ENCODE data around the gene ZNF774. TPM values are rescaled to one million over a fixed set of nuclear protein-coding genes. Genes with fewer than 3 reads are reported as not detected.

The ZNF774 gene
- total RNA-seq, 1 donor from 2014 or later: 0.21 TPM

GRCh38 chr15:90348456-90348855, 3.6 kb upstream of the ZNF774 start:
- no peak for TF ChIP-seq CTCF (IDR thresholded peaks at IDR 0.05)
- H3K27ac ChIP-seq: no peak overlapping the region
- peaks cover 0 to 5% of the 10 kb centered on the region in 2 donors for H3K4me1 ChIP-seq
- no peaks in the 10 kb centered on the region for H3K36me3 ChIP-seq
- intact Hi-C loops (cut with DNase I): no loop called here
- H3K4me3 ChIP-seq: no peak overlapping the region
- no peaks in the 10 kb centered on the region for H3K9me3 ChIP-seq
- no peaks in the 10 kb centered on the region for H3K27me3 ChIP-seq
- DNase-seq (ENCODE audit: low spot score in 2 of 2): no peak

DNA sequence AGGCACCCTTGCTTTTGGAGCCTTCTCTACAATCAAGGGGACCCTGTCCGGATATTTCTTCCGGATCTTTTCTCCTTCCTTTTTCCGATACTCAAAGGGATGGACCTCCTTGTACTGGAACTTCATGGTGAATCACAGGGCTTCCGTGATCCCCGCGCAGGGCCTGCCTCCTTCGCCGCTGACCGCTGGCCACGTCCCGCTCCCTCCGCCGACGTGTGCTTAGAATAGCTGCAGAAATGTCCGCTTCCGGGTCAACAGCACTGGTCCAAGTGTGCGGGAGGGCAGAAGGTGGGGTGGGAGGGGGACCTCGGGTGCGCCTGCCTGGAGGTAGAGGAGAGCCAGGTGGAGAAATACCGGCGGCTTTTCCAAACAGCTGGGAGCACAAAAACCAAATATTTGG, 3.0 kb upstream of the ZNF774 start:
- TF ChIP-seq CTCF (IDR thresholded peaks at IDR 0.05): no peak
- intact Hi-C loops (cut with DNase I): no loop called here
- H3K9me3 ChIP-seq: no peaks in the 10 kb centered on the region
- no peak for DNase-seq (ENCODE audit: low spot score in 2 of 2)
- no peak overlapping the region for H3K4me3 ChIP-seq
- H3K27ac ChIP-seq: no peak overlapping the region
- H3K4me1 ChIP-seq: no peaks in the 10 kb centered on the region
- H3K27me3 ChIP-seq: no peaks in the 10 kb centered on the region
- H3K36me3 ChIP-seq: no peaks in the 10 kb centered on the region

- intact Hi-C loops (cut with DNase I): loop anchor here (5.0 kb wide), 1 partner anchor 52 kb away; no protein-coding TSS in a partner anchor
- Histone ChIP-seq H3K4me3 (no peak overlapping the region), H3K9me3 (no peaks in the 10 kb centered on the region), H3K36me3 (no peaks in the 10 kb centered on the region), H3K27ac (no peak overlapping the region), H3K27me3 (no peaks in the 10 kb centered on the region), H3K4me1 (no peaks in the 10 kb centered on the region)
- TF ChIP-seq CTCF (IDR thresholded peaks at IDR 0.05): no peak
- DNase-seq (ENCODE audit: low spot score in 2 of 2): no peak
These were observed 2.3 kb upstream of the ZNF774 start for GRCh38 chr15:90349821-90350220.

DNA sequence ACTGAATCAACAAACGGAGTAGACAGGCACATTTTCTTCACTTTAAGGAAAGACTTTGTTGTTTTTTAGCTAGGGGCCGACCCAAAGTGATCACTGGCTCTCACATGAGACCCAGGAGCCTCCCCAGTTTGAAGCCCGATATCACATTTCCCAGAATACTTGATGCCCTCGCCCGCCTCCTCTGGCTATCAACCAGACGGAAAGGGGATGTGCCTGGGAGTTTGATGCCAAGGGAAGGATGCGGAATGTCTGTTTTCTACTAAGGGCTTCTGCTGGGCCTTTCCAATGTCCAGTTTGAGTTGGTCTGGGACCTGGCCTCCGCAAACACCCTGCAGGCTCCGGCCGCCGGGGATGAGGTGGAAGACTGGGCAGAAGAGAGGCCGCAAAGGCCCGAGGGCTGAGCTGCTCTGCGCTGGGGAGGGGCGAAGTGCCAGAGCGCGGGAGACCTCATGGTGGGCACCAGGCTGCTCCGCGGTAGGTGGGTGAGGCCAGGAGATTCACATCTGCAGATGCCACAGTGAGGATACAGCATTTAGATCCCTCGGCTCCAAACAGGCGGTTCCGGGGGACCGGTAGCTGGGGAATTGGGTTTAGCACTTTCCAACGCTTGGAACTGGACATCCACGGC, 491 bp upstream of the ZNF774 start:
- Histone ChIP-seq H3K36me3 (no peaks in the 10 kb centered on the region), H3K27ac (no peak overlapping the region), H3K4me1 (no peaks in the 10 kb centered on the region), H3K4me3 (peak overlapping the region; percentile 59 to 94), H3K9me3 (no peaks in the 10 kb centered on the region), H3K27me3 (no peaks in the 10 kb centered on the region)
- no peak for TF ChIP-seq CTCF (IDR thresholded peaks at IDR 0.05)
- DNase-seq (ENCODE audit: low spot score in 2 of 2): no peak
- intact Hi-C loops (cut with DNase I): loop anchor here (1.0 to 5.0 kb wide), 3 partner anchors 31 to 51 kb away; partner anchors contain the start of gene IQGAP1

DNA sequence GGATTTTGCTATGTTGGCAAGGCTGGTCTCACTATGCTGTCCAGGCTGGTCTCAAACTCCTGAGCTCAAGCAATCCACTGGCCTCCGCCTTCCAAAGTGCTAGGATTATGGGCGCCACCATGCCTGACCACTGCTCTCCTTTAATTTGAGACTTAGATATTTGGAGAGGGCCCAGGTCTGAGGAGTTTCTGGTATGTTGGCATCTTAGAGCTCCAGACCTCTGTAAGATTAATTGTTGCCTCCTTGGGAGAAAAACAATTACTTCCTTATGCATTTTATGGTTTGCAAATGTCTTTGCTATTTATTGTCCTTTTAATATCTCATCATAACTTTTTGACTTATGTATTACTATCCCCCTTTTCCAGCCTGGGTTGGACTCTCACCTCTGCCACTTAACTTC, 2.9 kb downstream of the ZNF774 start:
- no peak for DNase-seq (ENCODE audit: low spot score in 2 of 2)
- H3K4me3 ChIP-seq: no peak overlapping the region
- no peaks in the 10 kb centered on the region for H3K4me1 ChIP-seq
- H3K9me3 ChIP-seq: no peaks in the 10 kb centered on the region
- intact Hi-C loops (cut with DNase I): loop anchor here (5.0 kb wide), 1 partner anchor 47 kb away; no protein-coding TSS in a partner anchor
- no peaks in the 10 kb centered on the region for H3K27me3 ChIP-seq
- no peak overlapping the region for H3K27ac ChIP-seq
- TF ChIP-seq CTCF (IDR thresholded peaks at IDR 0.05): no peak
- H3K36me3 ChIP-seq: peaks cover under 1 to 5% of the 10 kb centered on the region in 2 donors
